ENCODE data around the gene KCNC4. TPM values are rescaled to one million over a fixed set of nuclear protein-coding genes. Genes with fewer than 3 reads are reported as not detected.

Gene KCNC4
- total and polyA plus RNA-seq, 2 of the 4 experiments (the other 2 are of a cell fraction): 0.18 to 2.3 TPM

GRCh38 chr1:110210604-110211495 lies 736 bp downstream of the KCNC4 start:
- Histone ChIP-seq H3K4me1 (ENCODE audit: control insufficient read depth, insufficient read depth, low read length) (no peaks in the 10 kb centered on the region), H3K4me3 (ENCODE audit: insufficient read depth, low read depth, low read length) (peak overlapping the region; percentile 49), H3K9ac (ENCODE audit: low read depth, low read length) (no peak overlapping the region), H4K20me1 (ENCODE audit: insufficient read depth, low read length) (peaks cover 3% of the 10 kb centered on the region), H3K14ac (replicated peaks; ENCODE audit: low read depth, low read length) (no peak overlapping the region), H2BK5ac (ENCODE audit: low read depth, low read length, poor library complexity, severe bottlenecking) (no peak overlapping the region), H2AFZ (replicated peaks; ENCODE audit: low read length, poor library complexity) (peak overlapping the region; percentile 94), H4K91ac (ENCODE audit: insufficient read depth, low read depth, low read length) (no peak overlapping the region), H2BK20ac (ENCODE audit: low read depth, low read length) (no peak overlapping the region), H3K79me1 (ENCODE audit: low read depth in 1 of 2, low read length in 2 of 2) (no peaks in the 10 kb centered on the region), H3K9me1 (ENCODE audit: insufficient read depth, low read length) (no peaks in the 10 kb centered on the region), H2BK15ac (ENCODE audit: low read depth, low read length) (no peak overlapping the region), H4K8ac (ENCODE audit: low read depth in 2 of 2, low read length in 2 of 2) (no peak overlapping the region), H4K5ac (ENCODE audit: low read depth, low read length) (no peak overlapping the region), H3K9me3 (ENCODE audit: control insufficient read depth, insufficient read depth, low read length) (no peaks in the 10 kb centered on the region), H3K56ac (ENCODE audit: extremely low read depth, insufficient read depth, low read length) (no peak overlapping the region), H3K23ac (ENCODE audit: low read depth, low read length) (no peak overlapping the region; the same call in 1 of the 2 replicates), H3K4me2 (ENCODE audit: low read depth, low read length) (peak overlapping the region; percentile 53), H2AK9ac (replicated peaks; ENCODE audit: low read depth, low read length, poor library complexity) (no peak overlapping the region), H3K27me3 (ENCODE audit: control insufficient read depth, insufficient read depth, low read length) (peaks cover 59% of the 10 kb centered on the region), H3K36me3 (ENCODE audit: control insufficient read depth, insufficient read depth, low read length) (no peaks in the 10 kb centered on the region), H2BK120ac (ENCODE audit: low read depth, low read length) (no peak overlapping the region), H2AK5ac (ENCODE audit: low read depth, low read length) (no peak overlapping the region), H3K27ac (ENCODE audit: insufficient read depth, low read length) (no peak overlapping the region; the same call in 1 of the 2 replicates), H3K18ac (ENCODE audit: low read depth, low read length) (no peak overlapping the region), H3K4ac (ENCODE audit: low read depth, low read length) (no peak overlapping the region)
- ChIA-PET POLR2A (ENCODE audit: unreplicated experiment) (no interaction called here), CTCF (interaction anchor here (4.7 kb wide), 1 partner anchor 250 kb away, joined by 43 read pairs; no protein-coding TSS in a partner anchor)
- 0% methylated on average over 60 of the region's 101 CpGs; no CpG with 5 or more reads in 1 of the 2 experiments for WGBS, 2 experiments (ENCODE audit: extremely low coverage in 2 of 2, insufficient read length in 1 of 2)
- DNase-seq: no peak
- BruUV-seq (replicated peaks): no TSS peak
- in situ Hi-C loops (cut with MboI; ENCODE audit: low sequenced_read_pairs) (no loop called here), intact Hi-C loops (cut with micrococcal nuclease) (no loop called here), dilution Hi-C loops (cut with HindIII; ENCODE audit: low sequenced_read_pairs, unreplicated experiment) (no loop called here)
- peak; percentile 33 for ATAC-seq (ENCODE audit: low read depth)
- no peak for TF ChIP-seq CTCF (conservative IDR thresholded peaks at IDR 0.05; ENCODE audit: low read depth, low read length)
- no peak for TF ChIP-seq SMC3 (IDR thresholded peaks at IDR 0.05; ENCODE audit: low read depth, low read length)
- no peak for TF ChIP-seq MAFK (IDR thresholded peaks at IDR 0.05; ENCODE audit: low read depth, low read length)
- TF ChIP-seq NFE2L2 (IDR thresholded peaks at IDR 0.05; ENCODE audit: low read depth, low read length): no peak
- TF ChIP-seq ELK1 (IDR thresholded peaks at IDR 0.05; ENCODE audit: borderline replicate concordance, low read depth, low read length): no peak
- no peak for TF ChIP-seq POLR2A (IDR thresholded peaks at IDR 0.05; ENCODE audit: low read depth, low read length)
- no peak for TF ChIP-seq CHD1 (IDR thresholded peaks at IDR 0.05; ENCODE audit: low read depth, low read length)
- no peak for TF ChIP-seq BHLHE40 (IDR thresholded peaks at IDR 0.05; ENCODE audit: low read depth, low read length)
- TF ChIP-seq FOS (IDR thresholded peaks at IDR 0.05; ENCODE audit: low read depth, low read length): no peak
- no peak for TF ChIP-seq MAZ (IDR thresholded peaks at IDR 0.05; ENCODE audit: borderline replicate concordance, low read depth, low read length)
- TF ChIP-seq CEBPB (IDR thresholded peaks at IDR 0.05; ENCODE audit: low read depth, low read length): no peak
- TF ChIP-seq USF2 (IDR thresholded peaks at IDR 0.05; ENCODE audit: low read depth, low read length): no peak
- TF ChIP-seq MXI1 (IDR thresholded peaks at IDR 0.05; ENCODE audit: borderline replicate concordance, low read depth, low read length): no peak
- no peak for TF ChIP-seq RCOR1 (IDR thresholded peaks at IDR 0.05; ENCODE audit: insufficient replicate concordance, low read length)
